Measurements from ENCODE around the gene HMGCS1.
"Not testable (repeated sequence)": the region's sequence is repeated elsewhere in the genome, so short reads cannot be mapped to it uniquely, and the experiment has no call there.

HMGCS1 gene

GRCh38 chr5:43312076-43312661 is 1.0 kb downstream of the HMGCS1 start:
- no peak for DNase-seq (ENCODE audit: low spot score)

DNA sequence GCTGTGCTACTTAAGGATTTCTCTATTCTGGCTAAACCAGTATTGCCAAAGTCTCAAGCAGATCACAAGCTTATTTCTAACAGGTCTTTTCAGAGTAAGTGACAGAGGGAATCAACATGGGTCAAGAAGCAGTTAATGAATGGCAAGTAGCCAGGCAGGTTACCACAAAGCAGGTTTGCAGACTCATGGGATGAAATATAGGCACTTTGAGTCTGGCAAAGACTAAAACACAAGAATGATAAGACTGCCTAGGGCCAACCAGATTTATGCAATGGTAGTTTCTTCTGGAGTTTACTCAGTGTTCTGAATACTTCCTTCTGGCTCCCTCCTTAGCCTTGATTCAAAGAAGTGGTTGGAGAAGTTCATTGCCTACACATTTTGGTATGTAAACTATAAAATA is 3.6 kb downstream of the HMGCS1 start:
- no peak for DNase-seq (ENCODE audit: low spot score)

DNA sequence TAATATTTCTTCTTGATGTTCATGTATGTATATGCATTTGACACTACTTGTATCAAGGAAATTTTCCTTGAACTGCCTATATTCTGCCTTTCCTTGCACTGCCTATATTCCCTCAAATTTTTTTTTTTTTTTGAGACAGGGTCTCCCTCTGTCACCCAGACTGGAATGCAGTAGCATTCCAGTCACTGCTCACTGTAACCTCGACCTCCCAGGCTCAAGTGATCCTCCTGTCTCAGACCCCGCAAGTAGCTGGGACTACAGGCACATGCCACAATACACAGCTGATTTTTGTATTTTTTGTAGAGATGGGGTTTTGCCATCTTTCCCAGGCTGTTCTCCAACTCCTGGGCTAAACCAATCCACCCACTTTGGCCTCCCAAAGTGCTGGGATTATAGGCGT is 4.1 kb downstream of the HMGCS1 start:
- no peak for DNase-seq (ENCODE audit: low spot score)

GRCh38 chr5:43306954-43307353 is 6.3 kb downstream of the HMGCS1 start:
- not testable (repeated sequence) for DNase-seq (ENCODE audit: low spot score)

- peak; percentile 40 for DNase-seq (ENCODE audit: low spot score)
These were observed 7.2 kb downstream of the HMGCS1 start for GRCh38 chr5:43305948-43306565.

GRCh38 chr5:43304525-43304924 is 8.7 kb downstream of the HMGCS1 start:
- DNase-seq (ENCODE audit: low spot score): no peak

GRCh38 chr5:43303242-43303641 is 10.0 kb downstream of the HMGCS1 start:
- no peak for DNase-seq (ENCODE audit: low spot score)

DNA sequence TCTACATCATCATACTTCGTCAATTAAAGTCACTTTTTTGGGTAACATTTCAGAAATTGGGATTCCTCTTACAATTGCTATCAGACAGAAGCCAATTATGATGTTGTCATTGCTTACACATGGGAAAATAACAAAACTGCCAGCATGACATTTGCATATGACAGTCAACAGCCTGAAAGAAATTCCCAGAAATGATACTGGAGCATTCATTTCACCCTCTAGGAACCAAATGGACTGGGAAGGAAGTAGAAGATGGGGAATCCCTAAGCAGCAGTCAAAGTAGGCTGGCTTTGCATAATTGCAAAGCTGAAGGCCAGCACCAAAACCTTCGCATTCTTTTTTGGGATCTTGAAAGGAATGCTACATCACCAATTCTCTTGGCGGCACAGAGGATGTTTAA is 10.7 kb downstream of the HMGCS1 start:
- DNase-seq (ENCODE audit: low spot score): no peak

DNA sequence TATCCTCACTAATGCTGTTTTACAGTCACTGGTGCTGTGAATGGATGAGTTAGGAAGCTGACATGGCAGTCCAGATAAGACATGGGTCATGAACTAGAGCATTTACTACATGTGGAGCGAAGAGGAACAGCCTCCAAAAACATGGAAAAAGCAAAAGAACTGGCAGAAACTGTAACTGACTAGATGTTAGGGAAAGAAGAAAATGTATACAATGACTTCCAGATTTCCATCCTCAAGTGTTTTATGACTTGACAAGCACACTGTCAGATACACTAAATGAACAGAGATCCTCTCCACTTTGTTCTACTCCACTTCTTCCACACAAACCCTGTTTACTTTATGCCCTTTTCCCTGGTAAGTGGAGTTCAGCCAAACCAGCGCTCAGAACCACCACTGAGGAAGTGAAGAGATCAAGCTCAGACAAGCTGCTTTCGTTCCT is 11.5 kb downstream of the HMGCS1 start:
- no peak for DNase-seq (ENCODE audit: low spot score)

GRCh38 chr5:43300112-43300511 is 13.1 kb downstream of the HMGCS1 start:
- no peak for DNase-seq (ENCODE audit: low spot score)

- no peak for DNase-seq (ENCODE audit: low spot score)
These were observed 14.8 kb downstream of the HMGCS1 start for GRCh38 chr5:43298443-43298842.

GRCh38 chr5:43296835-43297234 is 16.4 kb downstream of the HMGCS1 start:
- DNase-seq (ENCODE audit: low spot score): no peak

DNA sequence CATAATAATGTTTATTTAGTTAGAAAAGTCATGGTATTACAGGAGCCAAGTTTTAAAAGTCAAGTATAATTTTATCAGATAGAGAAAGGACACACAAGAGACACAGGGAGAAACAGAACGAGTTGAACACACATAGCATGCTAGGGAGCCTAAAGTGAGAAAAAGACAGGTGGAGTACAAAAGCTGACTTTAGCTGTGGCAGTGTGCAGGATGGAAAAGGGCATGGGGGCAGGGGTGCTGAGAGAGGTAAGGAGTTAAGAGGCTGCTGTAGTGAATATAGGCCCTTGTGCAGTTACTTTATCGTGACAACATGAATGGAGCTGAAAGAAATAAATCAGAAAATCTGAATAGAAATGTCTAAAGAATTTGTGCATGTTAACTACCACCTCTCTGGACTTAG is 18.0 kb downstream of the HMGCS1 start:
- DNase-seq (ENCODE audit: low spot score): no peak

GRCh38 chr5:43294226-43294625 is 19.0 kb downstream of the HMGCS1 start:
- DNase-seq (ENCODE audit: low spot score): peak; percentile 37

DNA sequence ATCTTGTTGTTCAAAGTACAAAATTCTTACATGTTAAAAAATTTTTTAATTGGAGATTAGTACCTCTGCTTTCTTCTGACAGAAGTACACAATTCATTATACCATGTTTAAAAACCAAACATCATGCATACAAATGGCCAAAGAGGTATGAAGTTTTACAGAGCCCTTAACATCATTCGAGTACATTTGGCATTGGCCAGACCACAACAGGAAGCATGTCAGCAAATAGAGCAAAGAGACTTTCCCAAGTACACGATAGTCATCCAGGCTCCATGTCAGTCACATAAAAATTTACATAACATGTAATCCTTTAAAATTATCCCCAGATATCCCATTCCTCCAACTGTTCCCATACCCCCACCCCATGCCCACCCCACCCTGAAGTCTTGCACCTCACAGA is 22.5 kb downstream of the HMGCS1 start:
- no peak for DNase-seq (ENCODE audit: low spot score)

DNA sequence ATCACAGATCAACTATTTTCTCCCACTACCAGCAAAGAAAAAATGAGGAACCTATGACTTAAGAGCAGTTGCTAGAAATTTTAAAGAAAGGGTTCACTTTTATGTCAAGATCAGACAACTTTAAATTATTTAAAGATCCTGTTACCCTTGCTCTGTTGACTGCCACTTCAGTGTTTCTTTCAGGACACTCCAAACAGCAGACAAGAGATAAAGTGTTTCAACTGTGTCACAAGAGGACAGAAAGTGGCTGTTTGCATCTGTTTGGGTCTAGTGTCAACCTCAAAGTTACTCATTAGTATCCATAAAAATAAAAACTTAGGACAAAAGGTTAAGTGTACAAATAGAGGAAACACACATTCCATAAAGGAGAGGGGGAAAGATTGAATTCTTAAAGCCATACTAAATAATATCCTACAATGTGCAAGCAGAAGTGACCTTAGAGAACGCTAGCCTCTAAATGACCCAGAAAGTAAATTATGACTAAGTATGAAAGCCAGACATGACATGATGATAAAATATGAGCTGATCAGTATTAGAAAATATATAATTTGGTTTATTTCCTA is 24.9 kb downstream of the HMGCS1 start:
- DNase-seq (ENCODE audit: low spot score): no peak

GRCh38 chr5:43287493-43287892 is 25.7 kb downstream of the HMGCS1 start:
- no peak for DNase-seq (ENCODE audit: low spot score)

GRCh38 chr5:43286623-43287022 is 26.6 kb downstream of the HMGCS1 start:
- no peak for DNase-seq (ENCODE audit: low spot score)

DNA sequence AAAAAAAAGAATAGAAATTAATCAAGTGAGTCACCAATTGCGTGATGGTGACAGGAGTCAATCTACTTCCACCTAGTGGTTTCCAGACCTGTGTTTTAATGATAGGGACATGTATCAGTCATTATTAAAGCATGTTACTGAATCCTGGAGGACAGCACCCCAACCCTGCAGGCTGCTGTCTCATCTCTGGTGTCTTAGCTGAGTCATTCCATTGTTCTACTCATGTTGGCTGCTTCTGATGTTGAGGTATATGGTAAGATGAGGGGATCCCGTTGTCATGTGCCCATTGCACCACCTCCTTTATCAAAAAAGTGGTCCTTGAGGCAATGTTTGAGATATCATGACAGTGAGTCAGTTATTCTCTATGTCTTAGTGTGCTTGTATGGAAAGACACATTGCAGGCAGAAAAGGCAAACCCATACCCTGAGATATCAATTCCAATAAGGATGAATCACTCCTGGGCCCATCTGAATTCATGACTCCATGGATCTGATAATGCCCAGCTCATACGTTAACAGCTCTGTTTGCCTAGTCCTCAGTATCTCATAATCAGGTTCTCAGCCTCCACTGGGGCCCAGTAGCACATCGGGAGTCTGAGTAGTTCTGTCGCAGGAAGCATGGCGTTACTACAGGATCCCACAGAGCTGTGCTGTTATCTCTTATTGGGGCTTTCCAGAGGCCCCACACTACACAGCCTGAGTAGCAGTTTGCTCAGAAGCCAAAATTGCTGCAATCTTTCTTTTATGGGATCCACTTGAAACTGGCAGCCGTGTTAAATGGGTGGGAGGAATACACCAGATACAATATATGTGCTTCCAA is 31.2 kb downstream of the HMGCS1 start:
- no peak for DNase-seq (ENCODE audit: low spot score)

GRCh38 chr5:43279548-43280274 is 33.5 kb downstream of the HMGCS1 start:
- DNase-seq (ENCODE audit: low spot score): no peak

- DNase-seq (ENCODE audit: low spot score): no peak
These were observed 37.8 kb downstream of the HMGCS1 start for GRCh38 chr5:43275391-43275790.

DNA sequence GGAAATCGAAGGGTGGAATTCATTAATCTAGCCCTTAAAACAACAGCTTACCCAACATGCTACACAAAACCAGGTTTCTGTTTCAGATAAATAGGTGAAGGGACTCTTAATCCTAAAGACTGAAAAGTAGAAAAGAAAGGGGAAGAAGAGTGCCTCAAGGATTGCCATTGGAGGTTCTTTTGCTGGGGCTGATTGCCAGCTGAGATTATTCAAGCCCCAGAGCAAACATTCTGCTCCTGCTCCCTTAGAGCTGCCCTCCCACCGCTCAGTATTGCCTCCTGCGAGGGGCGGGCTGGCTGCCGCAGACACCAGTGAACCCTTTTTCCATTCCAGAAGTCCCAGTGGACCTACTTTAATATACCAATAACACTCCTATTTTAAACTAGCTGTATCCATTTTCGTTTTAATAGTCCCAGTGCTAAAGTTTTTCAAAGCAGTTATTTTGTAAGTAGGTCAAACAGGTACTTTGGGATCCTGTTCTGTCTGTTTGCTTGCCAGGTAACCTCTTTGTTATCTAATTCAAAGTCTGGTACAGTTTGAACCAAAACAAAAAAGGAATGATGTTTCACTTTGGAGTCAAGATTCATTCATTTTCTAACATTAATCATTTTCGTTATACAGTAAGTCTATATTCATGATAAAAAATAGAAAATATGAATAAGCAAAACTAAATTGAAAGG is 38.6 kb downstream of the HMGCS1 start:
- DNase-seq (ENCODE audit: low spot score): no peak

Measured in AG20443 (cell line).